ENCODE measurements around the gene HNRNPA0.

HNRNPA0 gene

DNA sequence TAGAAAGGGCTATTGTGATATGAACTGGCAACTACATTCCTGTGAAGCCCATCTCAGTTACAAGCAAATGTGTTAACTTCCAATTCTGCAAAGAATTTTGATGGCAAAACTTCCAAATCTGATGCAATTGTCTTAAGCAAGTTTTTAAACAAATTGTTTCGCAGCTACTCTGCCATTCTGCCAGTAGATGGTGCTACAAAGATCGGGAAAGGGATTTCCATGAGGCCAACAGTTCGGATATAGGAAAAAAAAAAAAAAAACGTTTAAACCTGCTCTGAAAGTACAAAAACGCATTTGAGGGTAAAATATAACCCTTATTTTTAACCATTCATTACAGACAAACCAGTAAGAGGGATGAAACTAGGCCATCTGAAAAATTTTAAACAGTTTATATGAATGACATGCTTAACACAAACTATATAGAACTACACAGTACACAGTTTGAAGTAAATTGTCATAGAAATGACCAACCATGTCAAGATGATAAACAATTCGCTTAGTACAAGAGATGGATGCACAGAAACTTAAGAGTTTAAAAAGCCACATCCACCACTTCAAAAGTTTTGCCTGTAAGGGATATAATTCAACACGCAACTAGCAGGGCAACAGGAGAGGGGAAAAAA lies 2.2 kb downstream of the HNRNPA0 start:
- TF ChIP-seq, protein P1, sequence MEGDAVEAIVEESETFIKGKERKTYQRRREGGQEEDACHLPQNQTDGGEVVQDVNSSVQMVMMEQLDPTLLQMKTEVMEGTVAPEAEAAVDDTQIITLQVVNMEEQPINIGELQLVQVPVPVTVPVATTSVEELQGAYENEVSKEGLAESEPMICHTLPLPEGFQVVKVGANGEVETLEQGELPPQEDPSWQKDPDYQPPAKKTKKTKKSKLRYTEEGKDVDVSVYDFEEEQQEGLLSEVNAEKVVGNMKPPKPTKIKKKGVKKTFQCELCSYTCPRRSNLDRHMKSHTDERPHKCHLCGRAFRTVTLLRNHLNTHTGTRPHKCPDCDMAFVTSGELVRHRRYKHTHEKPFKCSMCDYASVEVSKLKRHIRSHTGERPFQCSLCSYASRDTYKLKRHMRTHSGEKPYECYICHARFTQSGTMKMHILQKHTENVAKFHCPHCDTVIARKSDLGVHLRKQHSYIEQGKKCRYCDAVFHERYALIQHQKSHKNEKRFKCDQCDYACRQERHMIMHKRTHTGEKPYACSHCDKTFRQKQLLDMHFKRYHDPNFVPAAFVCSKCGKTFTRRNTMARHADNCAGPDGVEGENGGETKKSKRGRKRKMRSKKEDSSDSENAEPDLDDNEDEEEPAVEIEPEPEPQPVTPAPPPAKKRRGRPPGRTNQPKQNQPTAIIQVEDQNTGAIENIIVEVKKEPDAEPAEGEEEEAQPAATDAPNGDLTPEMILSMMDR (IDR thresholded peaks at IDR 0.05; ENCODE audit: control extremely low read depth, extremely low read depth, low read depth, missing control alignments), result peak; percentile 73
- no peak for DNase-seq (ENCODE audit: extremely low spot score)
- ChIA-PET CTCF (interaction anchor here (0.7 to 2.0 kb wide), 17 partner anchors 9 to 1073 kb away, joined by 3 to 55 read pairs (median 4); partner anchors contain the start of genes KLHL3 and PKD2L2), POLR2A (interaction anchor here (0.6 to 0.9 kb wide), 6 partner anchors 10 to 300 kb away, joined by 3 to 5 read pairs (median 3); no protein-coding TSS in a partner anchor)

DNA sequence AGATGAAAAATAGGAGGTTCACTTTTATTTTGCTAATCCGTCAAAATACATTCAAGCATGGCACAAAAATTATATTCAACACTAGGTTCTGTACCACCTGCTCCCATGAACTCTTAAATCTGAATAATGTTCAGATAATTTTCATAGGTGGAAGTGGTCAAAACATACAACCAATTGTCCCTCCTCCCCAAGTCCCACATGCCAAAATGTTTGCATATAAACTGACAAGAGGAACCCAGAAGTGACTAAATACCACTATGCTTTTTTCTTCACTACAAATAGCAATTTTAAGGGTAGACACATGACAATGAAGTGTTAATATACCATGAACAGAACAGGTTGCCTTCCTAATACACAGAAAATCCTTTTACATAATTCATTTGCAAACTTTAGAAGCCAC lies 3.7 kb downstream of the HNRNPA0 start:
- TF ChIP-seq, protein P1 (IDR thresholded peaks at IDR 0.05; ENCODE audit: control extremely low read depth, extremely low read depth, low read depth, missing control alignments), result no peak
- ChIA-PET CTCF (interaction anchor here (1.5 to 2.0 kb wide), 2 partner anchors 9 to 15 kb away, joined by 8 to 55 read pairs; partner anchors contain the start of gene KLHL3), POLR2A (interaction anchor here (0.6 to 0.9 kb wide), 2 partner anchors 8 to 56 kb away, joined by 4 to 6 read pairs; no protein-coding TSS in a partner anchor)
- no peak for DNase-seq (ENCODE audit: extremely low spot score)

DNA sequence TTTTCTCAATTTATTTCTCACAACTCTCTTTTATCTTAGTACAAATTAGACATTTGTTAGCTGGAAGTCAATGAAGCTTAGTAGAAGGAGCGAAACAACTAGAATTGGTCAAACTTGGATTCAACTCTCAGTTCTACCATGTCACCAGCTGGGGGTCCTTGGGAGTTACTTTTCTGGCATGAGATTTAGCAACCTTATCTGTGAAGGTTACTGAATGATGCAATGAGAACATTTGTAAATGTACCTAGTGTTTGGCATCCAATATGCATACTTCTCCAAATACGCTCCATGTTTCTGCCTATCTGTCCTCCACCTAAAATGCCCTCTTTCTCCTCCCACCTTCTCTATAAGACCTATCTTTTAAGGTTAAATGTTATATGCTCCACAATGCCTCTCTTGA lies 6.3 kb downstream of the HNRNPA0 start:
- TF ChIP-seq, protein P1 (IDR thresholded peaks at IDR 0.05; ENCODE audit: control extremely low read depth, extremely low read depth, low read depth, missing control alignments), result no peak
- DNase-seq (ENCODE audit: extremely low spot score), result no peak
- ChIA-PET CTCF (interaction anchor here (1.0 to 1.9 kb wide), 4 partner anchors 12 to 118 kb away, joined by 3 to 8 read pairs (median 6); partner anchors contain the start of gene KLHL3), POLR2A (no interaction called here)

DNA sequence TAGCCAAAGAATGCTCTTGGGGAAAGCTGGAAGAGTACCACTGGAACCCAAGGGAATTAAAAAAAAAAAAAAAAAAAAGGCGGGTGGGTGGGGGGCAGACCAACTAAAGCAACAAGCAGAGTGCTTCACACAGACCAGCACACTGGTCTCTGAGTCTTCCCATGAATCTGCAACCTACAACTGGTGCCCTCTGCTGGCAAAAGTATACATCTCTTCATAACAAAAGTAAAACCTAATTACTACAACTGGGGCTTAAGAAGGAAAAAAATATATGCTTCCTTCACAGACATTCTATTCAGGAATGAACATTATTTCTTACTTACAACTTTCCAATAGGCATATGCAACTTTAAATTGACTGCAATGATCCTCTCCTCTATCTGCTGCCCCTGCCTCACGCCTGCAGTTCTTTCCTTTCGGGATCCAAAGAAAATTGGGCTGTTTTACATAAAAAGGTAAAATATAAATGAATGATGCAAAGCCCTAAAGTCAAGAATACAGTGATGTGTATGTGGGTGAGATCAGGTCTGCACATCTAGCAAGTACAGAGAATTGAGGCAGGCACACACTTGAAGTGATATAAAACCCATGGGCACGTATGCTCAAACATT lies 11.0 kb downstream of the HNRNPA0 start:
- TF ChIP-seq, protein P1 (IDR thresholded peaks at IDR 0.05; ENCODE audit: control extremely low read depth, extremely low read depth, low read depth, missing control alignments), result peak; percentile 65
- CTCF ChIA-PET, result interaction anchor here (0.7 to 10.9 kb wide), 39 partner anchors 8 to 133 kb away, joined by 3 to 292 read pairs (median 5); partner anchors contain the start of gene HNRNPA0
- peak; percentile 53 for DNase-seq (ENCODE audit: extremely low spot score)
- POLR2A ChIA-PET, result interaction anchor here (0.7 to 1.5 kb wide), 2 partner anchors 8 to 82 kb away, joined by 6 to 7 read pairs; no protein-coding TSS in a partner anchor

DNA sequence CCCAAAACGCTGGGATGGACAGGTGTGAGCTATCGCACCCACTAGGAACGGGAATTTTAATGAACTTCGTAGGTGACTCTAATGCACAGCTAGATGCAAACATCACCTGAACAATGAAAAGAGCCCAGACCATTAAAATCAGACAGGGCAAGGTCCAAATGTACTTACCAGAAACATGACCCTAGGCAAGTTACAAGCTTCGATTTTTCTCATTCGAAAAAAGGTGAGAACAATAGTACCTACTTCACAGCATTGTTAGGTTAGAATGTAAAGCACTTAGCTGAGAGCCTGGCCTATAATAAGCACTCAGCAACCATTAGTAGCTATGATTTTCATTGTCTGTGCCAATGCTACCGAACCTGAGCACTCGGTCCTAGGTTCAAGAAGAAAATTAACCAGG lies 12.4 kb downstream of the HNRNPA0 start:
- POLR2A ChIA-PET, result interaction anchor here (0.7 to 1.5 kb wide), 3 partner anchors 10 to 81 kb away, joined by 3 to 7 read pairs (median 6); no protein-coding TSS in a partner anchor
- TF ChIP-seq, protein P1 (IDR thresholded peaks at IDR 0.05; ENCODE audit: control extremely low read depth, extremely low read depth, low read depth, missing control alignments), result no peak
- no peak for DNase-seq (ENCODE audit: extremely low spot score)
- CTCF ChIA-PET, result interaction anchor here (1.0 to 10.9 kb wide), 28 partner anchors 10 to 293 kb away, joined by 3 to 292 read pairs (median 6); partner anchors contain the start of gene HNRNPA0

DNA sequence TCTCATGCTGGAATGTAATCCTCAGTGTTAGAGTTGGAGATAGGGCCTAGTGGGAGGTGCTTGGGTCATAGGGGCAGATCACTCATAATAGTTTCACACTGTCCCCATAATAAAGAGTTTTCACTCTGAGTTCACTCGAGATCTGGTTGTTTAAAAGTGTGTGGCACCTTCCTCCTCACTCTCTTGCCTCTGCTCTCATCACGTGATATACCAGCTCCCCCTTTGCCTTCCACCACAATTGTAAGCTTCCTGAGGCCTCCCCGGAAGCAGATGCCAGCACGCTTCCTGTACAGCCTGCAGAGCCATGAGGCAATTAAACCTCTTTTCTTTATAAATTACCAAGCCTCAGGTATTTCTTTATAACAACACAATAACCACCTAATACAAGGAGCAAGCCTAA lies 14.4 kb downstream of the HNRNPA0 start:
- CTCF ChIA-PET, result interaction anchor here (1.1 to 10.9 kb wide), 6 partner anchors 12 to 111 kb away, joined by 3 to 292 read pairs (median 30); no protein-coding TSS in a partner anchor
- DNase-seq (ENCODE audit: extremely low spot score), result no peak
- TF ChIP-seq, protein P1 (IDR thresholded peaks at IDR 0.05; ENCODE audit: control extremely low read depth, extremely low read depth, low read depth, missing control alignments), result no peak
- POLR2A ChIA-PET, result no interaction called here

All from GM10248 (cell line).